Tibial artery (tissue), 4 donors: ENCODE measurements around the gene CUX1.

ENCODE experiments used
- DNase-seq, 2 donors: peaks; one replicate each; pipeline ENCODE4 v3.0.0-alpha.2; 2019
- H3K27ac ChIP-seq, 2 donors: fragments of 200-600 bp; sonication (generic) in 1 of 2; 1 replicate in 1 of 2; 2 replicates in 1 of 2; pipeline ENCODE4 v1.5.1; 2018 to 2019; ENCODE audit warnings: mild to moderate bottlenecking in 1 of 2
- H3K27me3 ChIP-seq, 2 donors: fragments of 200-600 bp; sonication (generic) in 1 of 2; one replicate each; pipeline versions ENCODE4 v1.5.1 to v1.6.0; 2016 to 2019
- H3K36me3 ChIP-seq, 3 donors: fragments of 200-600 bp; sonication (generic) in 2 of 3; one replicate each; pipeline ENCODE4 v1.5.1; 2016 to 2019; ENCODE audit warnings: mild to moderate bottlenecking in 2 of 3
- H3K4me1 ChIP-seq, 4 donors: fragments of 200-600 bp; sonication (generic) in 2 of 4; 1 replicate in 3 of 4; 2 replicates in 1 of 4; pipeline ENCODE4 v1.5.1; 2016 to 2019
- H3K4me3 ChIP-seq, 2 donors: fragments of 200-600 bp; sonication (generic) in 1 of 2; 1 replicate in 1 of 2; 2 replicates in 1 of 2; pipeline ENCODE4 v1.5.1; 2018 to 2019; ENCODE audit warnings: mild to moderate bottlenecking in 2 of 2
- H3K9me3 ChIP-seq, 3 donors: fragments of 200-600 bp; sonication (generic) in 1 of 3; one replicate each; pipeline ENCODE4 v1.5.1; 2016 to 2019
- CTCF ChIP-seq, 2 experiments: fragments of 200-600 bp in 1 of 2; fragments of 450-650 bp in 1 of 2; IDR thresholded peaks; one replicate each; pipeline ENCODE4 v1.5.1; 2017 to 2019; ENCODE audit warnings: antibody characterized with exemption in 2 of 2, mild to moderate bottlenecking in 1 of 2, moderate library complexity in 1 of 2
- intact Hi-C: fragments of 100-400 bp; cut with DNase I; formaldehyde crosslinking; loops from one replicate; pipeline ENCODE4 v1.15.0; 2023; ENCODE audit warnings: low total_unique reads

CUX1 gene

GRCh38 chr7:102251531-102252365 lies 434.3 kb downstream of the CUX1 start:
- intact Hi-C loops: no loop called here
- TF ChIP-seq CTCF (IDR thresholded peaks at IDR 0.05): no peak
- DNase-seq: no peak

GRCh38 chr7:102252366-102252982 lies 435.0 kb downstream of the CUX1 start:
- no peak for TF ChIP-seq CTCF (IDR thresholded peaks at IDR 0.05)
- H3K4me3 ChIP-seq: no peak overlapping the region
- DNase-seq: no peak
- intact Hi-C loops: no loop called here
- H3K36me3 ChIP-seq: peaks cover 0 to 22% (median 15%) of the 10 kb centered on the region in 3 donors
- H3K4me1 ChIP-seq: no peaks in the 10 kb centered on the region
- no peak overlapping the region for H3K27ac ChIP-seq
- H3K27me3 ChIP-seq: no peaks in the 10 kb centered on the region
- H3K9me3 ChIP-seq: no peaks in the 10 kb centered on the region

More at GRCh38 chr7:102251531-102252365, 434.3 kb downstream of the CUX1 start:
- Histone ChIP-seq H3K4me1 (no peaks in the 10 kb centered on the region), H3K9me3 (no peaks in the 10 kb centered on the region), H3K27me3 (no peaks in the 10 kb centered on the region), H3K4me3 (no peak overlapping the region), H3K36me3 (peaks cover 0 to 22% (median 16%) of the 10 kb centered on the region in 3 donors), H3K27ac (no peak overlapping the region)

- no peak for TF ChIP-seq CTCF (IDR thresholded peaks at IDR 0.05)
- H3K27me3 ChIP-seq: no peaks in the 10 kb centered on the region
- H3K9me3 ChIP-seq: no peaks in the 10 kb centered on the region
- no peak overlapping the region for H3K4me3 ChIP-seq
- H3K4me1 ChIP-seq: no peaks in the 10 kb centered on the region
- no peak overlapping the region for H3K27ac ChIP-seq
- intact Hi-C loops: no loop called here
- H3K36me3 ChIP-seq: peaks cover 0 to 18% (median 11%) of the 10 kb centered on the region in 3 donors
- DNase-seq: no peak
Measured at GRCh38 chr7:102253066-102253972, 435.9 kb downstream of the CUX1 start.

GRCh38 chr7:102253973-102254370 lies 436.5 kb downstream of the CUX1 start:
- intact Hi-C loops: no loop called here
- H3K27me3 ChIP-seq: no peaks in the 10 kb centered on the region
- TF ChIP-seq CTCF (IDR thresholded peaks at IDR 0.05): no peak
- no peak for DNase-seq
- no peaks in the 10 kb centered on the region for H3K4me1 ChIP-seq
- H3K9me3 ChIP-seq: no peaks in the 10 kb centered on the region
- H3K36me3 ChIP-seq: peaks cover 0 to 15% (median 6%) of the 10 kb centered on the region in 3 donors
- no peak overlapping the region for H3K27ac ChIP-seq
- no peak overlapping the region for H3K4me3 ChIP-seq

GRCh38 chr7:102254521-102254920 lies 437.1 kb downstream of the CUX1 start:
- no peaks in the 10 kb centered on the region for H3K4me1 ChIP-seq

More at GRCh38 chr7:102254521-102254920, 437.1 kb downstream of the CUX1 start:
- intact Hi-C loops: no loop called here
- Histone ChIP-seq H3K27ac (no peak overlapping the region), H3K4me3 (no peak overlapping the region), H3K36me3 (peaks cover 0 to 9% (median under 1%) of the 10 kb centered on the region in 3 donors), H3K27me3 (no peaks in the 10 kb centered on the region), H3K9me3 (no peaks in the 10 kb centered on the region)
- no peak for DNase-seq
- no peak for TF ChIP-seq CTCF (IDR thresholded peaks at IDR 0.05)
